GM19351 (cell line): Measurements from ENCODE around the gene TMCO1.
"Not testable (repeated sequence)": the region's sequence is repeated elsewhere in the genome, so short reads cannot be mapped to it uniquely, and the experiment has no call there.

Experiments used
- ATAC-seq: cut with Tn5 transposase; IDR thresholded peaks from one replicate; pipeline ENCODE4 v1.9.1; 2021; ENCODE audit warnings: mild to moderate bottlenecking, moderate library complexity; ENCODE audit not compliant: unreplicated experiment

Gene TMCO1

DNA sequence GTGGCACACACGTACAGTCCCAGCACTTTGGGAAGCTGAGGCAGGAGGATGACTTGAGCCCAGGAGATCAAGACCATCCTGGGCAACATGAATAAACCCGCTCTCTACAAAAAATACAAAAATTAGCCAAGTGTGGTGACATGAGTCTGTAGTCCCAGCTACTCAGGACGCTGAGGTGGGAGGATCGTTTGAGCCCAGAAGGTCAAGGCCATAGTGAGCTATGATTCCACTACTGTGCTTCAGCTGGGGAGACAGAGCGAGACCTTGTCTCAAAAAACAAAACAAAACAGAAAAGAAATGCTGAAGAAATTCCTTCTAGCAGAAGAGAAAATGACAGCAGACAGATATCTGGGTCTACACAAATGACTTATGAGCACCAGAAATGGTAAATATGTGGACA, 80.6 kb downstream of the TMCO1 start:
- no peak for ATAC-seq

DNA sequence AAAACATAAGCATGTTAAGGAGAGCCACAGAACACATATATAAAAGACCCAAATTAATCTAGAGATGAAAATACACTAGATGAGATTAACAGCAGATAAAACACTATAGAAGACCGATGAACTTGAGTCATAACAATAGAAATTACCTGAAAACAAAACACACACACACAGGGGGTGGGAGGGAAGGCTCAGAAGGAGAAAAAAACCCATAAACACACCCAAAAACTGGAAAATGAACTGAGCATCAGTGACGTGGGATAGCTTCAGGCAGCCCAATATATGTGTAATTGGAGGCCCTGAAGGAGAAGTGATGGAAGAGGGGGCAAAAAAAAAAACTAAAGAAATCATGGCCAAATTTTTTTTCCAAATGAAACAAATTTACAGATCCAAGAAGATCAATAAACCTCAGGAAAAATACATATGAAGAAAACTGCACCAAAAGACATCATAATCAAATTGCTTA, 81.7 kb downstream of the TMCO1 start:
- ATAC-seq: peak; percentile 60

DNA sequence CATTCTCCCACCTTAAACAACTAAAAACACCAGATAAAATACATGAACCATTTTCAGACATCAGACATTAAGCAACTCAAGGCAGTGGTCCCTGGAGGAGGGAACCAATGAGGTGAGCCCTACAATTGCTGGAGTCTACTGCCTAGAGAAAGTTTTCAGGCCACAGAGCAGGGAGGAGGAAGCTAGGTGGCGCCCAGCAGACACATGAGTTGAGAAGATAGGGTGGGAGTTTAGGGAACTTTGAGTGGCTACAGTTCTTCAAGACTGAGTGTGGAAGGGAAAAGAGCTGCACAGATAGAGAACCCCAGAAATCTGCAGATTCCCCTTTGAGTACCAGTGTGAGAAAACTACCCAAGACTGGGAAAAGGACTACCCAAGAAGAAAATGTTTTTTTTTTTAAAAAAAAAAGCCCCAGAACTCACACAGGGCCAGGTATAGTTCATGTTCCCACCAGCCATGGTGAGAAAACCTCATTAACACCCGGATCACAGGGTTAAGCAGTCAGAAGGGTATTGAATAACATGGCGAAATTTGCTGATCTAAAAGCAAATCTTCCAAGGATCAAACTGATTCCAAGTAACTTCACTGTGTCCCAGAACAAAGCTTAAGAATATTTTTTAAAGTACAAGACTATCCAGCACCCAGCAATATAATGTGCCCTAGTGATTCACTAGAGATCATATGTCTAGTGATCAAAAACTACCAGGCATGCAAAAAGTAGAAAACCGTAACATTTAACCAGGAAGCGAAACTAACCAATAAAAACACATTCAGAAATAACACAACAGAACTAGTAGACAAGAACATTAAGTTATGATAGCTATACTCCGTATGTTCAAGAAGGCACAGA, 82.3 kb downstream of the TMCO1 start:
- peak; percentile 73 for ATAC-seq

DNA sequence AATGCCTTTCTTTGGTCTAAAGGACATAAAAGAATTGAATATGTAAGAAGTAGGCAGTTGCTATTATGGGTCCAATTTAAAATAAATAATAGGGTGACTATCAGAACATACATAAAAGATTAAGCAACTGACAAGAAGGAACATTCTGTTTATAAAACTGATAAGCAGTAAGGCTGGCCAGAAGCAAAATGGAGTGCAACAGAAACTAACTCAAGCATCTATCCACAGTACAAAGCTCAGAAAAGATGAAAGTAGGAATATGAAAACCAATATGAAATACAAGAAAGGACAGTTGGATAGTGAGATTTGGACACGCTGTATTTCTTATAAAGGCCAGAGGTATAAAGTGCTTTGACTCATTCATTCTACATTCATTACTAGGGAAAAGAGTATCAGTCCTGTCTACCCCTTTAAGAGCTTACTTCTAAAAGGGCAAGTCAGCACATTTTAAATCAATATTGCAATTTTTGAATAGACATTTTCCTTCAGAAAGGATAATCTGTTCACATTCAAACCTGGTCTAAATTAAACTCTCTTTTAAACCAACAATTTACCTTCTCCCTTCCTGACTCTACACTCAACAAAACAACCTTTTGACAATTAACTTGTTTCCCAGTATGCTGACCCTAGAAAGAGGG, 84.7 kb downstream of the TMCO1 start:
- no peak for ATAC-seq

DNA sequence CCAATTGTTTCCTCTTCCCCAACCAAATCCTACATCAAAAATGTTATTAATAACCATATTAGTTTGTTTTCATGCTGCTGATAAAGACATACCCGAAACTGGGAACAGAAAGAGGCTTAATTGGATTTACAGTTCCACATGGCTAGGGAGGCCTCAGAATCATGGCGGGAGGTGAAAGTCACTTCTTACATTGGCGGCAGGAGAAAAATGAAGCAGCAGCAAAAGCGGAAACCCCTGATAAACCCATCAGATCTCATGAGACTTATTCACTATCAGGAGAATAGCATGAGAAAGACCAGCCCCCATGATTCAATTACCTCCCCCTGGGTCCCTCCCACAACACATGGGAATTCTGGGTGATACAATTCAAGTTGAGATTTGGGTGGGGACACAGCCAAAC, 87.9 kb downstream of the TMCO1 start:
- not testable (repeated sequence) for ATAC-seq

DNA sequence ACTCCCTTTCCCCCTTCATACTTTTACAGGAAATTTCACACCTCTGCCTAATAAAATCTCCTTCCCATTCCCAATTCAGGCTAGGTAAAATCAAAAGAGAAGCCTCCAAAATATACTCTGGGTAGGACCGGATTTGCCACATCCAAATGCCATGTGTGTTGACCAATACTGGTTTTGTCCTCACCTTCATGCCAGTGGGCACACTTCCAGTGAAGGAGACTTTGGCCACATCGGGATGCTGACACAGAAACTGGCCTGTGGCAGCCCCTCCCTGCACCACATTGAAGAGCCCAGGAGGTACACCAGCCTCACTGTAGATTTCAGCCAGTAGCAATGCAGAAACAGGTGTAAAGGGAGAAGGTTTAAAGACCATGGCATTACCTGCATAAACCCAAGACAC, 88.4 kb downstream of the TMCO1 start:
- ATAC-seq: no peak

DNA sequence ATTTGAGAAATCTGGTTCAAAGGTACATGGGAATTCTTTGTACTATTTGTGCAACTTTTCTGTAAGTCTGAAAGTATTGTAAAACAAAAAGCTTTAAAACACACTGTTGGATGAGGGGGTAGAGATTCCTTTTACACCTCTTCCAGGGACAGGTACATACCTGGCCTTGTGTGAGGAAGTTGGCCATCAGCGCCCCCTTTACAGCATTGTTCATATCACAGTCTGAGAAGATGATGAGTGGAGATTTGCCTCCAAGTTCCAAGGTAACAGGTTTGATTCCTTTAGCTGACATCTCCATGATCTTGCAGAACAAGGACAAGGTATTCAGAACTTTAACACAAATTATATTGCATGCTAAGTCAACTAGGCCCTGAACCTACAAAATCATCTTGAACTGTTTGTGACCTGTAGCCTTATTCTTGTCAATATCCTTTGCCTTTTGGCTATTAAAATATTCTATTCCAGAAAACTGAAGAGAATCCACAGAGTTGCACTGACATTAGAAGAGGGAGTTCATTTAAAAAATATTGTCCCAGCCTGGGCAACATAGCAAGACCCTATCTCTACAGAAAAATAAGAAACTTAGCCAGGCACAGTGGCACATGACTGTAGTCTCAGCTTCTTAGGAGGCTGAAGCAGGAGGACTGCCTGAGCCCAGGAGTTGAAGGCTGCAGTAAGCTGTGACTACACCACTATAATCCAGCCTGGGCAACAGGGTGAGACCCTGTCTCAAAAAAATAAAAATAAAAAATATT, 89.2 kb downstream of the TMCO1 start:
- no peak for ATAC-seq

DNA sequence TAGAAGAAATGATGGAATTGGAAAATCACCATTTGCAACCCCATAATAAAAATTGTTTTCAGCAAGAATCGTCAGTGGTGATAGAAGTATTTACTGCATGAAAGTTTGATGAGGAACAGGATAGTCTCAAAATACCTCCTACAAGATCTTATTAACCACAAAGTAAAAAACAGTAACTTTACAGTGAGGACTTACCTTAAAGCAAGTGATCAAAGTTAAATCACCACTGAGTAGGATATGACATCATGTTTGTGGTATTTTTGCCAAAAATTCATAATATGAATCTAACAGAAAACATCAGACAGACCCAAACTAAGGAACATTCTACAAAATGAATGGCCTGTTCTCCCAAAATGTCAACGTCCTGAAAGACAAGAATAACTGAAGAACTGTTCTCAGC, 90.2 kb downstream of the TMCO1 start:
- no peak for ATAC-seq
